ENCODE data around the gene ATG4B.

DNA sequence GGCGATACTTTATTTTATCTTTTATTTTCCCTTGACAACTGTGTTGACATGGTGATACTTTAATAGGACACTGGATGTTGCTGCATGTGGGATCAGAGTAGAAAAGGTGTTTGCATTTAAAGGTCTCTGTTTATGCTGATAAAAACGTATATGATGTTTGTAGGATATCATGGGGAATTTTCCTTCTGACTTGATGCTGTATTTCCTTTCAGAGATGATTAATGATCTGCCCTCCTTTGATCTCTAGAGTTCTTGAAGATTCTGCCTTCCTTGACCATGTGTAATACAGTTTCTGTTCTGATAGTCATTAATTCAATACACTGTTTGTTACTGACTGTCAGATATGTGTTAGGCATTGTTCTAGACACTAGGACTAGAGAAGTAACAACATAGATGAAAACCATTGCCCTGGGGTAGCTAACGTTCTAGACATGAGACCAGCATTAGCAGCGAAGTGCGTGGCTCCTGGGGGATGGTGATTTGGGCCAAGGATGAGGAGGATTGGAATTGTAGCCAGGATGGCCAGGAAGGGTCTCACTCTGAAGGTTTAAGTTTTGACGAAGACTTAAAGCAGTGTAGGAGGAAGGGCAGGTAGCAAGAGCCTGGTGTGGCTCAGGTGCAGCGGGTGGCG lies 2.8 kb downstream of the ATG4B start:
- TF ChIP-seq, protein P1, sequence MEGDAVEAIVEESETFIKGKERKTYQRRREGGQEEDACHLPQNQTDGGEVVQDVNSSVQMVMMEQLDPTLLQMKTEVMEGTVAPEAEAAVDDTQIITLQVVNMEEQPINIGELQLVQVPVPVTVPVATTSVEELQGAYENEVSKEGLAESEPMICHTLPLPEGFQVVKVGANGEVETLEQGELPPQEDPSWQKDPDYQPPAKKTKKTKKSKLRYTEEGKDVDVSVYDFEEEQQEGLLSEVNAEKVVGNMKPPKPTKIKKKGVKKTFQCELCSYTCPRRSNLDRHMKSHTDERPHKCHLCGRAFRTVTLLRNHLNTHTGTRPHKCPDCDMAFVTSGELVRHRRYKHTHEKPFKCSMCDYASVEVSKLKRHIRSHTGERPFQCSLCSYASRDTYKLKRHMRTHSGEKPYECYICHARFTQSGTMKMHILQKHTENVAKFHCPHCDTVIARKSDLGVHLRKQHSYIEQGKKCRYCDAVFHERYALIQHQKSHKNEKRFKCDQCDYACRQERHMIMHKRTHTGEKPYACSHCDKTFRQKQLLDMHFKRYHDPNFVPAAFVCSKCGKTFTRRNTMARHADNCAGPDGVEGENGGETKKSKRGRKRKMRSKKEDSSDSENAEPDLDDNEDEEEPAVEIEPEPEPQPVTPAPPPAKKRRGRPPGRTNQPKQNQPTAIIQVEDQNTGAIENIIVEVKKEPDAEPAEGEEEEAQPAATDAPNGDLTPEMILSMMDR (IDR thresholded peaks at IDR 0.05): no peak
- no peak for TF ChIP-seq POLR2A (IDR thresholded peaks at IDR 0.05)

Data from right lobe of liver (tissue), 4 donors.